GM21528 (cell line): ENCODE data around the gene CYP2B6.
"Not testable (repeated sequence)": the region's sequence is repeated elsewhere in the genome, so short reads cannot be mapped to it uniquely, and the experiment has no call there.

Experiments
- ATAC-seq: cut with Tn5 transposase; IDR thresholded peaks from one replicate; pipeline ENCODE4 v1.9.1; 2021; ENCODE audit warnings: mild to moderate bottlenecking, moderate library complexity; ENCODE audit not compliant: unreplicated experiment, low FRiP score

CYP2B6 gene

DNA sequence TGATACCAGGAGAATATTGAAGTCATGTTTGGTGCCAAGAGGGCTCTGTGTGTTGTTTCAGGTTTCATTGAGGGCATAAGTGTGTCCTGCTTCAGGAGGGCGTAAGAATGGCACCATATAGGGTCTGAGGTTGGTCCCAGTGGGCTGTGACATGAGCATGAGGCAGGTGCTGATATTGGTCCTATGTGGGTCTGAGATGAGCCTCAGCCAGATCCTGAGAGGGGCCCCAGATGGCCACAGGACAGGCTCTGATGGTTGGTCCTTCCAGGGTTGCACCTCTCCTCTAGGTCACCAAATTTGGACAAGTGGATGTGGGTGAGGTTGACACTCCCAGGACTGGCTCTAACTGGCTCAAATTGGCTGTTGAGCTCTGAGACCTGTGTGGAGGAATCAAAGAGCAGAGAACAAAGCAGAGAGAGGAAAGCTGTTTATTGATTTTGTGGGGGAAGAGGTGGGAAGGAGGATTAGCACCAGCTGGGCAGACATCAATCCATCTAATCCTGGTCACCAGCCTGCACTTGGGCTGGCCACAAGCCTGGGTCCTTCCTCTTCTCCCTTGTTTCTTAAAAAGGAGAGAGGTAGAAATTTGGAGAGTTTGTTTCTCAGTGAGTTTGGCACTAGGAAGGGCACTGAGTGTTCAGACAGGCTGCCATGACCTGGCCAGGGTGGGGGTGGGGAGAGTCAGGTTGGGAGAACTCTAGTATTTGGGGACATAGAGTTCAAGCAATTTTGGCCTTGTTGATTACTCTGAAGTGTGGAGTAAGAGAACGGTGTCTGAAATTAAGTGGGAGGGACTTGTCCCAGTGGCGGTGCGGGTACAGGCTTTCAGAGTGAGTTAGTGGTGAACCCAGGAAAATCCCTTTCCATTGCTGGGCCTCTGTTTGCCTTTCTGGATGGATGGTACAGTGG, 38.7 kb downstream of the CYP2B6 start:
- no peak for ATAC-seq

DNA sequence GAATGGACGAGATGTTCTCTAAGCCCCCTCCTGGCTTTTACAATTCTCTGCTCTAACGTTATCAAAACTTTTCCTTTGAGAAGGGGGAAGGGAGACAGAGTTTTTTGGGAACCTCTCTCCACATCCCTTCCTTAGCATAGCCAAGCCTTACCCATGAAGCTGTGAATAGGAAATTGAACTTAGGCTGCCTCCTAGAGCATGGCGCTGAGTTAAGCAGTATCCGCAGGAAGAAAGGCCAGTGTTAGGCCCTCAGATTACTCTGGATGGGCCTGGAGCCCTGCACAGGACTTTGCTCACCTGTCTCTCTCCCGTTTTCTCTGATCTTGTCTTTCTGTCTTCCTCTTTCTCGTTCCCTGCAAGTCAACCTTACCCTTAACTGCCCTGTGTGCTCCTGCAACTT, 39.6 kb downstream of the CYP2B6 start:
- ATAC-seq: no peak

DNA sequence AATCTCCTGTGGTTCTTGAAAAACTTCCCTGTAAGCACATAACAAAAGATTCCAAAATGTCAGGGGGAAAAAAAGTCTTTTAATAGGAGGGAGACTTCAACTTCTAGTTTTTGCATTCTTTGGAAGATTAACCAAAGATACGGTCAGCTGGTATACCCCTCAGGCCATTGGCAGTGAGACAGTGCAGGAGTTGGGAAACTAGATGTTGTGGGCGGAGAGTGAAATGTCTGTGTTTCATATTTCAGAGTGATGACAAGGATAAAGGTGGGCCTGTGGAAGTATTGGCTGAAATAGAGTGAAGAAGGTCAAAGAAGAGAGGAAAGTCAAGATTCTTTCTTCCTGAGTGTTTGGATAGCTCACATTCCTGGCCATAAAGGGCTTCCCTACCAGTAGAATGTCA, 40.8 kb downstream of the CYP2B6 start:
- no peak for ATAC-seq

DNA sequence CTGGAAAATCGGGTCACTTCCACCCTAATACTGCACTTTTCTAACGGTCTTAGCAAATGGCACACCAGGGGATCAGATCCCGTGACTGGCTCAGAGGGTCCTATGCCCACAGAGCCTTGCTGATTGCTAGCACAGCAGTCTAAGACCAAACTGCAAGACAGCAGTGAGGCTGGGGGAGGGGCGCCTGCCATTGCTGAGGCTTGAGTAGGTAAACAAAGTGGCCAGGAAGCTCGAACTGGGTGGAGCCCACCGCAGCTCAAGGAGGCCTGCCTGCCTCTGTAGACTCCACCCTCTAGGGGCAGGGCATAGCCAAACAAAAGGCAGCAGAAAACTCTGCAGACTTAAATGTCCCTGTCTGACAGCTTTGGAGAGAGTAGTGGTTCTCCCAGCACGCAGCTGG, 42.2 kb downstream of the CYP2B6 start:
- ATAC-seq: not testable (repeated sequence)

DNA sequence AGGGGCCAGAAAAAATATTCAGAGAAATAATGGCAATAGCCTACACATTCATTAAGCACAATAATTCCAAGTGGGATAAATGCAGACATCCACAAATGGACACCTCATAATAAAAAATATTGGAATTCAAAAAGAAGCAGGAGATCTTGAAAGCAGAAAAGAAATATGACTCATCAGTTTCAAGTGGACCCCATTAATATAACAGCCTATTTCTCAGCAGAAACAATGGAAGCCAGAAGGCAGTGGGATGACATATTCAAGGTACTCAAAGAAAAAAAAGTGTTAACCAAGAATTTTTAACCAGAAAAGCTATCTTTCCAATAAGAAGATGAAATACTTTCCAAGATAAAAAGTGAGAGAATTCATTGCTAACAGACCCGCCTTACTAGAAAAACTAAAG, 48.7 kb downstream of the CYP2B6 start:
- ATAC-seq: no peak

DNA sequence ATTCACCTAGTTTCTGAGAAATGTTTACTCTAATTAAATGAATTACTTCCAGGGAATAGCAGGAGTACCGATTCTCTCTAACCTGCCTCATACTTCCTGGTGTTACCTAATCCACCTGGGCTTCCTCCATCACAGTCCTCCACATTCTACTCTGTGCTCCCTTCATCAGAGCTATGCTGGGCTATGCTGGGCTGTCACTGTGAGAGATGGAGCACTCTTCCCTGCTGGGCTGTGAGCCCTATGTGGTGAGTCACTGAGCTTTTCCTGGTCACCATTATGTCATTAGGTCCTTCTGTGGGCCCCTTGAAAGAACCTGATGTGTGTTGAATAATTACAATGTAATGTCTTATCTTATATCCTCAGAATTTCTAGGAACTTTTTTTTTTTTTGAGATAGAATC, 54.0 kb downstream of the CYP2B6 start:
- not testable (repeated sequence) for ATAC-seq

DNA sequence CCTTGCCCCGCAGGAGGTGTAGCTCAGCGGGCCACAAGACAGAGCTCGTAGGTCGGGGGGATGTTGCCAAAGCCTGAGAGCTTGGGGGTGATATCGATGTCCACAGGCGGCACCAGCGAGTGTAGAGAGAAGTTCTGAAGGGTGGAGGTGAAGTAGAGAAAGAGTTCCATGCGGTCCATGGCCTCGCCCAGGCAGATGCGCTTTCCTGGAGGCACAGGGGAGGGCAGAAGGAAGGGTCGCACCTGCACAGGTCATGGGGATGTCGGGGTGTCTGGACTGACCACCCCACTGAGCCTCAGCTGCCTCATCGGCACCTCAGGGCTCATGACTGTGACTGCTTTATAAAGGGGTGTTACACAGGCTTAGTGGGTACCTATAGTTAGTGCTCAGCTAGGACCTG, 59.3 kb downstream of the CYP2B6 start:
- no peak for ATAC-seq

DNA sequence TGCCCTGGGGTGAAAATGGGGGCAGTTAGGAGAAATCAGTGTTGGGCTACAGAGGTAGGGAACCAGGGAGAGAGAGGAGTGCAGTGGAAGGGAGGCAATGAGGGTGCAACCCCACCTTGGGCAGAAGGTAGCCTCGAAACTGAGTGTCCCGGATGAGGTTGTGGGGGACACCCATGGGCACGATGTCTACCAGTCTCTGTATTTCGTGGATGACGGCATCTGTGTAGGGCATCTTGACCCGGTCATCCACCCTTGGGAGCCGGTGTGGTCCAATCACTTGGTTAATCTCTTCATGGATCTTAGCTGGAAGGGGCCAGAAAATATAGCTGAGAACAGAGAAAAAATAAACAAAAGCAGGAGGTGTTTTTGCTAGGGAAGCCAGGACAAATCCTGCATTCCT, 61.1 kb downstream of the CYP2B6 start:
- ATAC-seq: not testable (repeated sequence)

DNA sequence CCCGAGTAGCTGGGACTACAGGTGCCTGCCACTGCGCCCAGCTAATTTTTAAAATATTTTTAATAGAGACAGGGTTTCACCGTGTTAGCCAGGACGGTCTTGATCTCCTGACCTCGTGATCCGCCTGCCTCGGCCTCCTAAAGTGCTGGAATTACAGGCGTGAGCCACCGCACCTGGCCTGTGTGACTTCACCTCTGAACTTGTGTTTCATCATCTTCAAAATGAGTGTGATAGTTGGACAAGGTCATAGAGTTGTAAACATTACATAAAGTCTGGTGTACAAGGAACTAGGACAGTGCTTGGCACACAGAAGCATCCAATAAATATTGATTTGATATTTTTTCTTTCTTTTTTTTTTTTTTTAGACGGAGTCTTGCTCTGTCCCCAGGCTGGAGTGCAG, 62.2 kb downstream of the CYP2B6 start:
- ATAC-seq: not testable (repeated sequence)

DNA sequence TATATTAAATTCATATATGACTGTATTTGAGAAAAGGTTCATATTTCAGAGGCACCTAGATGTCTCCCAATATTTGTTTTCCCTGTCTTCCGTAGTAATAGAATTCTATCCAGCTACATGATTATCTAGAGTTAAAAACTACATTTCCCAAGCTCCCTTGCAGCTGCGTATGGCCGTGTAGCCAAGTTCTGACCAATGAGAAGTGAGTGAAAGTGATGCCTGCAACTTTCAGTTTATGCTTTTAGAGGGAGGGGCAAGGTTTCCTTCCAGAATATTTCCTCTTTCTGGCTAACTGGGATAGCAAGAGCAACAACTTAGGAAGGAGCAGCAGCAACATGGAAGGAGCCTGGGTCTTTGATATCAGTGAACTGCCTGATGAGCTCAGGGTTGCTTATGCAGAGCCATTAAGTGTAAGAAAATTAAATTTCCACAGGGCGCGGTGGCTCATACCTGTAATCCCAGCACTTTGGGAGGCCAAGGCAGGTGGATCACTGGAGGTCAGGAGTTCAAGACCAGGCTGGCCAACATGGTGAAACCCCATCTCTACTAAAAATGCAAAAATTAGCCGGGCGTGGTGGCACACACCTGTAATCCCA, 74.0 kb downstream of the CYP2B6 start:
- ATAC-seq: no peak
